HEK293T (cell line): Measurements from ENCODE around the gene EPS8.

ENCODE experiments used
- CTCF ChIA-PET: fragments of 350-600 bp; formaldehyde crosslinking; extraction: SDS; loops from one replicate; lab custom pipeline; 2021; ENCODE audit warnings: antibody characterized with exemption, inconsistent platforms; lab: Yijun Ruan, JAX
- POLR2A ChIA-PET: fragments of 350-600 bp; formaldehyde crosslinking; extraction: SDS; loops from one replicate; lab custom pipeline; 2020; ENCODE audit warnings: antibody characterized with exemption, inconsistent platforms; lab: Yijun Ruan, JAX
- DNase-seq: peaks from one replicate; pipeline ENCODE4 v3.0.0; 2012; ENCODE audit warnings: mixed read lengths; ENCODE audit errors: extremely low spot score
- ARNT ChIP-seq: fragments of 450-650 bp; IDR thresholded peaks from 2 replicates; pipeline ENCODE4 v1.6.1; 2017; ENCODE audit warnings: mild to moderate bottlenecking
- BHLHE40 ChIP-seq: fragments of 450-650 bp; IDR thresholded peaks from 2 replicates; pipeline ENCODE4 v1.6.1; 2016; ENCODE audit warnings: mild to moderate bottlenecking, moderate library complexity, borderline replicate concordance
- CTBP1 ChIP-seq: fragments of 450-650 bp; IDR thresholded peaks from 2 replicates; pipeline ENCODE4 v1.6.1; 2016; ENCODE audit warnings: borderline replicate concordance
- ELF4 ChIP-seq: fragments of 450-650 bp; IDR thresholded peaks from 2 replicates; pipeline ENCODE4 v1.6.1; 2017; ENCODE audit warnings: antibody characterized with exemption
- FOXA1 ChIP-seq: fragments of 450-650 bp; IDR thresholded peaks from 2 replicates; pipeline ENCODE4 v1.6.1; 2016; ENCODE audit warnings: mild to moderate bottlenecking
- FOXK2 ChIP-seq: fragments of 450-650 bp; IDR thresholded peaks from 2 replicates; pipeline ENCODE4 v1.6.1; 2016; ENCODE audit warnings: mild to moderate bottlenecking
- FOXM1 ChIP-seq: fragments of 450-650 bp; IDR thresholded peaks from 2 replicates; pipeline ENCODE4 v1.6.1; 2017; ENCODE audit warnings: mild to moderate bottlenecking, borderline replicate concordance
- HDGF ChIP-seq: fragments of 450-650 bp; IDR thresholded peaks from 2 replicates; pipeline ENCODE4 v1.6.1; 2017; ENCODE audit warnings: antibody characterized with exemption, borderline replicate concordance
- L3MBTL2 ChIP-seq: fragments of 450-650 bp; conservative IDR thresholded peaks from 2 replicates; pipeline ENCODE4 v1.6.1; 2016; ENCODE audit warnings: mild to moderate bottlenecking
- LEF1 ChIP-seq: fragments of 450-650 bp; IDR thresholded peaks from 2 replicates; pipeline ENCODE4 v1.6.1; 2017; ENCODE audit warnings: mild to moderate bottlenecking, borderline replicate concordance
- NFRKB ChIP-seq: fragments of 450-650 bp; IDR thresholded peaks from 2 replicates; pipeline ENCODE4 v1.6.1; 2016; ENCODE audit warnings: mild to moderate bottlenecking, moderate library complexity
- SP1 ChIP-seq: fragments of 450-650 bp; IDR thresholded peaks from 2 replicates; pipeline ENCODE4 v1.6.1; 2017
- SUZ12 ChIP-seq: fragments of 450-650 bp; IDR thresholded peaks from 2 replicates; pipeline ENCODE4 v1.6.1; 2016; ENCODE audit warnings: mild to moderate bottlenecking
- TARDBP ChIP-seq: fragments of 450-650 bp; IDR thresholded peaks from 2 replicates; pipeline ENCODE4 v1.6.1; 2016
- ZNF384 ChIP-seq: fragments of 450-650 bp; IDR thresholded peaks from 2 replicates; pipeline ENCODE4 v1.6.1; 2016
- TF ChIP-seq, protein P1 (sequence below): fragments of 450-650 bp; IDR thresholded peaks from 2 replicates; pipeline ENCODE4 v1.6.1; 2016

Gene EPS8

DNA sequence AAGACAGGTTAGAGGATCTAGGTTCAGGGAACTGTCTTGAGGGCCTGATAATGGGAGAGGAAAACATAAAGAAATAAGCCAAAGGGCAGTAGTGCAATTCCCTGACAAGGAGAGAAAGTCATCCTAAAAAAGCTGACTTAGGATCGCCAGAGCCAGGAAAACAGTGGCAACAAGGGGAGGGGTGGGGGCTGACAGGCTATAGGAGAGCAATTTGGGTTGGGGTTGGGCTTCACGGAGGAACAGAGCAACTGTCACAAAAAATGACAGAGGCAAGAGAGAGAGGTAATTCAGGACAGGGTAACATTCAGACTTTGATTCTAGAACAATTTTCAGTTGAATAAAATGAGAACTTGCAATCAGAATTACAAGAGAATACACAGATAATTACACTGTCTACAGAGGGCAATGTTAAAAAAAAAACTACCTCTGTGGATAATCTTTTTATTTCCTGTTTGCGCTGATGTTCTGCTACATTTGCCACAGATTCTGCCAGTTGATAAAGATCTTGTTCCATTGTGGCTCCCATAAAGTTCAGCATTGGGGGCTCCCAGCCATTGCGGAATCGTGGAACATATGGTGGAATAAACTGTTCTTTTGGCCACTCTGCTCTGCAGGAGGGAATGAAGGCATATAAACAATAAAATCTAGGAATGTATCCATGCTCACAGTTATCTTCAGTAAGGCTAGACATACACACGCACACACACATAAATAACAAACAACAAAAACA lies 138.6 kb downstream of the EPS8 start:
- ChIA-PET POLR2A (no interaction called here), CTCF (no interaction called here)
- TF ChIP-seq, protein P1, sequence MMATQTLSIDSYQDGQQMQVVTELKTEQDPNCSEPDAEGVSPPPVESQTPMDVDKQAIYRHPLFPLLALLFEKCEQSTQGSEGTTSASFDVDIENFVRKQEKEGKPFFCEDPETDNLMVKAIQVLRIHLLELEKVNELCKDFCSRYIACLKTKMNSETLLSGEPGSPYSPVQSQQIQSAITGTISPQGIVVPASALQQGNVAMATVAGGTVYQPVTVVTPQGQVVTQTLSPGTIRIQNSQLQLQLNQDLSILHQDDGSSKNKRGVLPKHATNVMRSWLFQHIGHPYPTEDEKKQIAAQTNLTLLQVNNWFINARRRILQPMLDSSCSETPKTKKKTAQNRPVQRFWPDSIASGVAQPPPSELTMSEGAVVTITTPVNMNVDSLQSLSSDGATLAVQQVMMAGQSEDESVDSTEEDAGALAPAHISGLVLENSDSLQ = no peak
- no peak for TF ChIP-seq LEF1
- TF ChIP-seq ZNF384 = no peak
- TF ChIP-seq BHLHE40 = no peak
- no peak for TF ChIP-seq HDGF
- TF ChIP-seq FOXA1 = no peak
- no peak for TF ChIP-seq L3MBTL2
- TF ChIP-seq ELF4 = no peak
- TF ChIP-seq ARNT = no peak
- TF ChIP-seq SP1 = no peak
- TF ChIP-seq FOXK2 = no peak
- TF ChIP-seq TARDBP = no peak
- TF ChIP-seq CTBP1 = no peak
- no peak for TF ChIP-seq NFRKB
- peak; percentile 8 for DNase-seq

DNA sequence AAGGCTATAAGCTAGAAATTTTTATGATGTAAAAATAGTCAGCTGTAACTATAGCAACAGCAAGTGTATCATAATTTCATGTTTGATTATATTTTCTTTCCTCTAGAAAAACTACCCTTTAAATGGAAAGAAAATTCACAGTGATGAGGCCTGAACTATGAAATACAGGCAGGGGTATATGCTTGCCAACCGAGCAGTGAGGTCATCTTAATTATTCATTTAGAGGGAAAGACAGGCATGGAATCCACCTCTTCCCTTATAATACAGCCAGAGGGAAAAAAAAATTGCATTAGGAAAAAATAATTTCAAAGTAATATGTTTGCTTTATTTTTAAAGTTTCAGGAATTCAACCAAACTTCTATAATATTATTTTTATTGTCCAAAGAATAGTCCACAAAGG lies 139.8 kb downstream of the EPS8 start:
- ChIA-PET CTCF (no interaction called here), POLR2A (no interaction called here)
- TF ChIP-seq BHLHE40 (no peak), SUZ12 (no peak), ELF4 (no peak), FOXM1 (no peak), CTBP1 (no peak), NFRKB (no peak), FOXK2 (no peak), L3MBTL2 (no peak), ZNF384 (no peak), FOXA1 (no peak), SP1 (no peak), HDGF (no peak), LEF1 (no peak), TARDBP (no peak)
- DNase-seq = no peak

DNA sequence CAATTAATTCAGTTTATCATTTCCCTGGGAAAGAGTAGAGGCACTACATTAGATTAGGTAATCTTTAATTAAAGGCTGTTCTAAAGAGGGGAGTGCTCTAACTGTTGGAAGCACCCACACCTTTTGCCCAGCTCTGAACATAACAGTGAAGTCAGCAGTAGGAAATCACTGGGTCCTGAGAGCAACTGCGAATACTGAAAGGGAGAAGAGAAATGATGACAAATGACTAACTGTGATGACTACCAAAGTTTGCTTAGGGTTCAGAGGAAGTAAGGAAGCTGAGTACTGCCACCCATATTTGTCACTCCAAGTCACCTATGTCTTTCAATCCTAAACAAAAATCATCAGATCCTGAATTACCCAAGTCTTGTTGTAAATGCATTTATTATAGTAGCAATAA lies 140.6 kb downstream of the EPS8 start:
- TF ChIP-seq HDGF = no peak
- TF ChIP-seq ZNF384 = no peak
- no peak for TF ChIP-seq L3MBTL2
- no peak for TF ChIP-seq ARNT

DNA sequence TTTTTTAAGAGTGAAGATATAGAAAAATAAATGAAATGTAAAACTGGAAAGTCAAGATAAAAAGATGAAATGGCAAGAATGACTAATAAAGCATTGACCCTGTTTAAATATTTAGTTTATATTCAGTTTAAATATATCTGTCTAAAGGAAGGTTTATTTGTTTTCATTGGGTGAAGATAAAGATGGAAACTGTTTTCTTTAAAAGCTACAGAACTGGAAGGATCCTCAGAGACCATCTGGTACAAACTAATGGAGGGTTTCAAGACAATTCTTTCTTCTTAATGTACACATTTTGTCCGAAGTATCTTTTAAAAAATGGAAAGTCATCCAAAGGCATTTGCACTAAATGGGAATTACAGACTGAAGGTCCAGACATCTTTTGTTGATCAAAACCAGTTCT lies 142.6 kb downstream of the EPS8 start:
- ChIA-PET CTCF (no interaction called here), POLR2A (no interaction called here)
- DNase-seq = no peak
- no peak for TF ChIP-seq TARDBP
- TF ChIP-seq HDGF = no peak
- TF ChIP-seq, protein P1 = no peak
- TF ChIP-seq SP1 = no peak
- TF ChIP-seq SUZ12 = no peak
- no peak for TF ChIP-seq LEF1
- no peak for TF ChIP-seq FOXK2
- TF ChIP-seq ELF4 = no peak
- no peak for TF ChIP-seq FOXM1
- TF ChIP-seq CTBP1 = no peak
- TF ChIP-seq NFRKB = no peak
- no peak for TF ChIP-seq FOXA1
- TF ChIP-seq BHLHE40 = no peak
- no peak for TF ChIP-seq ARNT

More for the DNA sequence above, 140.6 kb downstream of the EPS8 start:
- no peak for DNase-seq
- ChIA-PET CTCF (no interaction called here), POLR2A (no interaction called here)

DNA sequence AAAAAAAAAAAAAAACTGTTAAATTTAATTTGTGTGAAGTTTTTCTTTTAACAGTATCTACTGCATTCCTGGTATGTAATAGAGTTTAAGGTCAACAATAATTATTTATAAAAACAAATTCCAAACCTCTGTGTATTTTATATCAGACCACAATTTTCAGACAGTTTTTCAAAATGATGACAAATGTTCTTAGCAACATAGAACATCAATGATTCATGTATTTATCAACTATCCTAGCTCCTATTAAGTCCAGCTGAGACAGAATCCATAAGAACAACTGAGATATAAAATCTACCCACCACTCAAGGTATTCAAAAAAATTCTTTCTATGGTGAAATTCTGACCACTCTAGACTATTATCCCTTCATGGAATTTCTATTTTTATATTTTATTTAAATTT lies 144.5 kb downstream of the EPS8 start:
- ChIA-PET POLR2A (interaction anchor here (0.7 kb wide), 1 partner anchor 39 kb away, joined by 3 read pairs; no protein-coding TSS in a partner anchor), CTCF (no interaction called here)
- DNase-seq = no peak
- TF ChIP-seq, protein P1 = no peak
- TF ChIP-seq HDGF = no peak
- no peak for TF ChIP-seq FOXM1
- TF ChIP-seq CTBP1 = no peak
- TF ChIP-seq FOXA1 = no peak

DNA sequence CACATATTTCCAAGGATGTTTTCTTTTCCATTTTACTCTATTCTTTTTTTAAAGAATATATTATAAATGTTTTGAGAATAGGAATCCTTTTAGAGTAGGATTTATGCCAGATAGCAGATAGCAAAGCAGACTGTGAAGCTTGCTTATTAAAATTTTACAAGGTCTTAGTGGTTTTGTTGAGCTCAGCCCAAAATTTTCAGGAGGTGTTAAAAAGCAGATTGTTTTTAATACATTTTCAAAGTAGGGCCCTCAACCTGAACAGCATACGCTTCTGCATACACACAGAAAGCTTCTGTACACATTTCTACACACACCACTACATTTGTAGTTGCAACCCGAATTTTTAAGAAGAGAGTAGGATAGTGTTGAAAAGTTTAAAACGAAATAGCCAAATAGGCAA lies 151.0 kb downstream of the EPS8 start:
- ChIA-PET POLR2A (no interaction called here), CTCF (no interaction called here)
- no peak for DNase-seq
- TF ChIP-seq ARNT = no peak

DNA sequence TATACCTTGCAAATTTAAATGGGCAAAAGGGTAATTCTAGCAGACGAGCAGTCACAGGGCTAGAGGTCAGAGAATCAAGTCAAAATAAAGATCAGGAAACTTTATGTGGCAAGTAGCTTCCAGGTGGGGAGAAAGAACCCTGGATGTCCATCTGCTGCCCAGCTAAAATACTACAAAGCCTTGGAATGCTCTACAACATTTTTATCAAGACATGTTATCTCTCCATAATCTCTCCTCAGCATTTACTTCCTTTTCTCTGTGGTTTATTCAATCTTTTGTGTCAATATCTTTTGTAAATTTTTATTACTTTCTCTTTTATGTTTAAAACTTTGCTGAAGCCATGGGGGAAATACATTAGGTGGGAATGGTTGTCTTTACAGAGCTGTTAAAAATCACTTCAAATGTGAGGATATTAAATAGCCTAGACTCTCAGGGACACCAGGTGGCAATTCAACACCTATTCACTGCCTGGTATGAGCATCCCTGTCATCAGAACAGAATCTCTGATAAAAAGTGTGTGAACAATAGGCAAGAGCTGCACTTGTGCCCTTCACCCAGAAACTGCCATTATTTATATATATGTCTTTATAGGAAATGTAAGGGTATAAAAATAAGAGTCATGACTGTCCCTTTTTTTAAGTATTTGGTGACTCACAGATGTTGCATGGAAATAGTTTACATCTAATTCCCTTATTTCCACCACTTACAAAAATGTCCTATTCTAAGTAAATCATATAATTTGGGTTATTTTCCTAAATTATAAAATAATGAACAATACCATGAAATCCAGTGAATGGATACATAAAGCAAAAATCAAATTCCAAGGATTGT lies 152.9 kb downstream of the EPS8 start:
- ChIA-PET POLR2A (no interaction called here), CTCF (no interaction called here)
- no peak for DNase-seq
- no peak for TF ChIP-seq TARDBP
- no peak for TF ChIP-seq L3MBTL2
- TF ChIP-seq BHLHE40 = no peak
- TF ChIP-seq FOXA1 = no peak
- no peak for TF ChIP-seq NFRKB
- no peak for TF ChIP-seq ARNT
- TF ChIP-seq SP1 = no peak
- no peak for TF ChIP-seq FOXM1
- TF ChIP-seq HDGF = no peak
- no peak for TF ChIP-seq ELF4
- no peak for TF ChIP-seq FOXK2
- no peak for TF ChIP-seq SUZ12
